C4-2B (cell line): ENCODE data around the gene ELL2.

Experiments
- CTCF ChIP-seq: fragments of 450-650 bp; conservative IDR thresholded peaks from 2 replicates; pipeline ENCODE4 v1.5.1; 2017; ENCODE audit warnings: mild to moderate bottlenecking
- ZFX ChIP-seq: fragments of 450-650 bp; IDR thresholded peaks from 2 replicates; pipeline ENCODE4 v1.6.1; 2017

- TF ChIP-seq CTCF, result no peak
- no peak for TF ChIP-seq ZFX
Observed at GRCh38 chr5:95889076-95889475, 72.6 kb downstream of the ELL2 start.
